OCI-LY1 (cell line): ENCODE data around the gene AHSA1.

Experiments used
- H2AFZ ChIP-seq: fragments of 200-600 bp; sonication (generic), shearing (Covaris generic); 2 replicates; pipeline ENCODE4 v1.6.0; 2014; ENCODE audit warnings: antibody characterized with exemption, mild to moderate bottlenecking, low read length
- H3F3A ChIP-seq: fragments of 200-600 bp; sonication (generic), shearing (Covaris generic); 2 replicates; pipeline ENCODE4 v1.6.0; 2014; ENCODE audit warnings: mild to moderate bottlenecking, antibody characterized with exemption, low read length, moderate library complexity; ENCODE audit not compliant: insufficient read depth
- H3K27ac ChIP-seq: fragments of 200-600 bp; sonication (generic); 2 replicates; pipeline ENCODE4 v1.5.1; 2014; ENCODE audit warnings: low read length, mixed run types, mild to moderate bottlenecking, low read depth; ENCODE audit not compliant: poor library complexity, severe bottlenecking
- H3K27me3 ChIP-seq: fragments of 200-600 bp; sonication (generic); 2 replicates; pipeline ENCODE4 v1.6.0; 2014; ENCODE audit warnings: antibody characterized with exemption, mild to moderate bottlenecking, low read length, moderate library complexity; ENCODE audit not compliant: insufficient read depth
- H3K36me3 ChIP-seq: fragments of 200-600 bp; sonication (generic); 2 replicates; pipeline ENCODE4 v1.6.1; 2014; ENCODE audit warnings: mild to moderate bottlenecking, antibody characterized with exemption, low read length, moderate library complexity, mixed read lengths; ENCODE audit not compliant: insufficient read depth
- H3K4me1 ChIP-seq: fragments of 200-600 bp; sonication (generic); 2 replicates; pipeline ENCODE4 v1.5.1; 2014; ENCODE audit warnings: mild to moderate bottlenecking, low read length, moderate library complexity; ENCODE audit not compliant: insufficient read depth, severe bottlenecking
- H3K4me2 ChIP-seq: fragments of 200-600 bp; sonication (generic), shearing (Covaris generic); 2 replicates; pipeline ENCODE4 v1.6.1; 2014; ENCODE audit warnings: low read length
- H3K4me3 ChIP-seq: fragments of 200-600 bp; sonication (generic); 2 replicates; pipeline ENCODE4 v1.5.1; 2014; ENCODE audit warnings: low read length, low read depth, mild to moderate bottlenecking, mixed read lengths; ENCODE audit not compliant: poor library complexity, severe bottlenecking
- H3K79me2 ChIP-seq: fragments of 200-600 bp; shearing (Covaris generic); 2 replicates; pipeline ENCODE4 v1.6.1; 2016; ENCODE audit warnings: mixed run types, low read length, mixed read lengths; ENCODE audit not compliant: insufficient read depth
- H3K9ac ChIP-seq: fragments of 200-600 bp; sonication (generic), shearing (Covaris generic); 2 replicates; pipeline ENCODE4 v1.6.1; 2014; ENCODE audit warnings: mild to moderate bottlenecking, low read length, mixed read lengths
- H3K9me2 ChIP-seq: fragments of 200-600 bp; sonication (generic), shearing (Covaris generic); 2 replicates; pipeline ENCODE4 v1.6.1; 2014; ENCODE audit warnings: low read depth, mild to moderate bottlenecking, low read length, mixed read lengths
- H3K9me3 ChIP-seq: fragments of 200-600 bp; shearing (Covaris generic); 2 replicates; pipeline ENCODE4 v1.6.1; 2014; ENCODE audit warnings: low read length, mixed read lengths
- H4K20me1 ChIP-seq: fragments of 200-600 bp; sonication (generic), shearing (Covaris generic); 2 replicates; pipeline ENCODE4 v1.6.0; 2016; ENCODE audit warnings: mild to moderate bottlenecking, low read length; ENCODE audit not compliant: insufficient read depth
- CTCF ChIP-seq: fragments of 200-600 bp; sonication (generic), shearing (Covaris generic); IDR thresholded peaks from 2 replicates; pipeline ENCODE4 v1.5.1; 2017; ENCODE audit warnings: mild to moderate bottlenecking, antibody characterized with exemption, low read length, moderate library complexity, mixed read lengths
- EZH2 ChIP-seq: fragments of 200-600 bp; sonication (generic), shearing (Covaris generic); IDR thresholded peaks from 2 replicates; pipeline ENCODE4 v1.8.0; 2017; ENCODE audit warnings: borderline replicate concordance, mixed run types, mild to moderate bottlenecking, antibody characterized with exemption, low read length, moderate library complexity, mixed read lengths

Gene AHSA1

GRCh38 chr14:77469539-77469938 lies 11.6 kb downstream of the AHSA1 start:
- H4K20me1 ChIP-seq, result no peaks in the 10 kb centered on the region
- peaks cover 55% of the 10 kb centered on the region for H3K36me3 ChIP-seq
- H3K9me2 ChIP-seq, result no peaks in the 10 kb centered on the region
- no peak overlapping the region for H3K9ac ChIP-seq
- H3K27ac ChIP-seq, result no peak overlapping the region
- H3K27me3 ChIP-seq, result no peaks in the 10 kb centered on the region
- TF ChIP-seq CTCF, result no peak
- no peak for TF ChIP-seq EZH2
- H3K79me2 ChIP-seq, result no peaks in the 10 kb centered on the region
- H3K4me2 ChIP-seq, result no peak overlapping the region
- no peaks in the 10 kb centered on the region for H3F3A ChIP-seq
- H3K4me3 ChIP-seq, result no peak overlapping the region
- no peaks in the 10 kb centered on the region for H3K4me1 ChIP-seq
- no peaks in the 10 kb centered on the region for H3K9me3 ChIP-seq
- H2AFZ ChIP-seq, result no peak overlapping the region

- H3K27ac ChIP-seq, result no peak overlapping the region
- H3K9me3 ChIP-seq, result no peaks in the 10 kb centered on the region
- H3K4me2 ChIP-seq, result no peak overlapping the region
- no peaks in the 10 kb centered on the region for H3K9me2 ChIP-seq
- no peaks in the 10 kb centered on the region for H3F3A ChIP-seq
- H3K79me2 ChIP-seq, result no peaks in the 10 kb centered on the region
- TF ChIP-seq EZH2 (no peak), CTCF (no peak)
- no peaks in the 10 kb centered on the region for H3K4me1 ChIP-seq
- no peak overlapping the region for H3K9ac ChIP-seq
- H3K4me3 ChIP-seq, result no peak overlapping the region
- H2AFZ ChIP-seq, result no peak overlapping the region
- H3K27me3 ChIP-seq, result no peaks in the 10 kb centered on the region
- H4K20me1 ChIP-seq, result no peaks in the 10 kb centered on the region
- H3K36me3 ChIP-seq, result peaks cover 47% of the 10 kb centered on the region
Measured at GRCh38 chr14:77470224-77470870, 12.5 kb downstream of the AHSA1 start.

- H4K20me1 ChIP-seq, result no peaks in the 10 kb centered on the region
- H3K27ac ChIP-seq, result no peak overlapping the region
- H3K9ac ChIP-seq, result no peak overlapping the region
- H3K27me3 ChIP-seq, result no peaks in the 10 kb centered on the region
- no peak overlapping the region for H3K4me2 ChIP-seq
- TF ChIP-seq EZH2, result no peak
- TF ChIP-seq CTCF, result no peak
- H3K4me1 ChIP-seq, result no peaks in the 10 kb centered on the region
- no peak overlapping the region for H3K4me3 ChIP-seq
- H3K9me3 ChIP-seq, result no peaks in the 10 kb centered on the region
- H2AFZ ChIP-seq, result no peak overlapping the region
- H3K79me2 ChIP-seq, result no peaks in the 10 kb centered on the region
- no peaks in the 10 kb centered on the region for H3K9me2 ChIP-seq
- peaks cover 12% of the 10 kb centered on the region for H3K36me3 ChIP-seq
- H3F3A ChIP-seq, result no peaks in the 10 kb centered on the region
Measured at GRCh38 chr14:77473921-77474320, 16.0 kb downstream of the AHSA1 start.
